Trophoblast cell (in vitro differentiated cells and primary cell): ENCODE data around the gene BICRAL.

Experiments
- DNase-seq, 2 donors: peaks; one replicate each; pipeline ENCODE4 v3.0.0-alpha.2; 2016
- H2AFZ ChIP-seq: 2 replicates; pipeline ENCODE4 v1.6.1; 2013; ENCODE audit warnings: low read length, moderate library complexity, mild to moderate bottlenecking; ENCODE audit not compliant: insufficient read depth, poor library complexity
- H2AK5ac ChIP-seq: 2 replicates; pipeline ENCODE4 v1.6.1; 2013; ENCODE audit warnings: mild to moderate bottlenecking, low read length
- H2BK120ac ChIP-seq: 2 replicates; pipeline ENCODE4 v1.6.1; 2013; ENCODE audit warnings: low read length, mild to moderate bottlenecking, moderate library complexity; ENCODE audit not compliant: insufficient read depth, poor library complexity
- H2BK12ac ChIP-seq: 2 replicates; pipeline ENCODE4 v1.6.1; 2013; ENCODE audit warnings: mild to moderate bottlenecking, low read length, moderate library complexity
- H2BK5ac ChIP-seq: 2 replicates; pipeline ENCODE4 v1.6.1; 2013; ENCODE audit warnings: low read length, low read depth, moderate library complexity, mild to moderate bottlenecking; ENCODE audit not compliant: poor library complexity
- H3K14ac ChIP-seq: 2 replicates; pipeline ENCODE4 v1.6.1; 2013; ENCODE audit warnings: mild to moderate bottlenecking, low read length
- H3K18ac ChIP-seq: 2 replicates; pipeline ENCODE4 v1.6.1; 2013; ENCODE audit warnings: mild to moderate bottlenecking, low read length
- H3K23ac ChIP-seq: 2 replicates; pipeline ENCODE4 v1.6.1; 2013; ENCODE audit warnings: low read length
- H3K27ac ChIP-seq: 2 replicates; pipeline ENCODE4 v1.5.1; 2013; ENCODE audit warnings: low read depth, mild to moderate bottlenecking, inconsistent platforms, low read length, moderate library complexity
- H3K27me3 ChIP-seq: 2 replicates; pipeline ENCODE4 v1.6.1; 2013; ENCODE audit warnings: inconsistent platforms, mild to moderate bottlenecking, low read length, moderate library complexity; ENCODE audit not compliant: insufficient read depth
- H3K36me3 ChIP-seq, 2 experiments: 1 replicate in 1 of 2; 2 replicates in 1 of 2; pipeline ENCODE4 v1.6.1; 2013; ENCODE audit warnings: low read length in 2 of 2, mild to moderate bottlenecking in 2 of 2, moderate library complexity in 1 of 2; ENCODE audit not compliant: insufficient read depth in 2 of 2, control insufficient read depth in 1 of 2
- H3K4ac ChIP-seq: 2 replicates; pipeline ENCODE4 v1.6.1; 2013; ENCODE audit warnings: low read depth, mild to moderate bottlenecking, low read length, moderate library complexity
- H3K4me1 ChIP-seq, 2 experiments: 1 replicate in 1 of 2; 2 replicates in 1 of 2; pipeline ENCODE4 v1.6.1; 2013; ENCODE audit warnings: low read length in 2 of 2, mild to moderate bottlenecking in 2 of 2, moderate library complexity in 1 of 2; ENCODE audit not compliant: insufficient read depth in 2 of 2, control insufficient read depth in 1 of 2
- H3K4me2 ChIP-seq: 2 replicates; pipeline ENCODE4 v1.6.1; 2013; ENCODE audit warnings: inconsistent platforms, mild to moderate bottlenecking, low read length, moderate library complexity
- H3K4me3 ChIP-seq: 2 replicates; pipeline ENCODE4 v1.5.1; 2013; ENCODE audit warnings: mild to moderate bottlenecking, low read depth, low read length, inconsistent platforms
- H3K79me1 ChIP-seq: one replicate; pipeline ENCODE4 v1.6.1; 2013; ENCODE audit warnings: low read length
- H3K79me2 ChIP-seq: 2 replicates; pipeline ENCODE4 v1.6.1; 2013; ENCODE audit warnings: low read length, mild to moderate bottlenecking; ENCODE audit not compliant: control insufficient read depth, insufficient read depth, poor library complexity
- H3K9ac ChIP-seq: 2 replicates; pipeline ENCODE4 v1.6.1; 2013; ENCODE audit warnings: mild to moderate bottlenecking, low read length
- H3K9me3 ChIP-seq: 2 replicates; pipeline ENCODE4 v1.6.1; 2013; ENCODE audit warnings: low read depth, mild to moderate bottlenecking, control low read depth, inconsistent platforms, low read length; ENCODE audit not compliant: insufficient read depth
- H4K12ac ChIP-seq: 2 replicates; pipeline ENCODE4 v1.6.1; 2013; ENCODE audit warnings: low read depth, mild to moderate bottlenecking, low read length, moderate library complexity
- H4K8ac ChIP-seq: 2 replicates; pipeline ENCODE4 v1.6.1; 2013; ENCODE audit warnings: low read depth, mild to moderate bottlenecking, low read length, moderate library complexity
- H4K91ac ChIP-seq: one replicate; pipeline ENCODE4 v1.6.1; 2013; ENCODE audit warnings: low read depth, mild to moderate bottlenecking, low read length, moderate library complexity
- WGBS: extraction: QIAGEN DNeasy Blood & Tissue Kit; methylation state at CpG from one replicate; pipeline ENCODE4 v1.1.7; 2013; ENCODE audit warnings: missing lambda C conversion rate; ENCODE audit not compliant: insufficient read length, insufficient coverage; ENCODE audit errors: extremely low coverage; 5-methylcytosine and 5-hydroxymethylcytosine counted together

The BICRAL gene

GRCh38 chr6:42742116-42742894 lies 39.5 kb upstream of the BICRAL start:
- H3K23ac ChIP-seq, result no peak overlapping the region
- no peak overlapping the region for H3K27ac ChIP-seq
- H3K79me2 ChIP-seq, result peaks cover 10% of the 10 kb centered on the region
- H3K4me3 ChIP-seq, result no peak overlapping the region
- H3K4me2 ChIP-seq, result no peak overlapping the region
- H4K12ac ChIP-seq, result no peak overlapping the region
- H3K9me3 ChIP-seq, result no peaks in the 10 kb centered on the region
- no peak overlapping the region for H2AK5ac ChIP-seq
- no peak for DNase-seq
- H3K4ac ChIP-seq, result no peak overlapping the region
- no peak overlapping the region for H4K91ac ChIP-seq
- no peaks in the 10 kb centered on the region for H3K27me3 ChIP-seq
- WGBS, result no CpG with 5 or more reads among the region's 5 CpGs
- no peak overlapping the region for H2BK120ac ChIP-seq
- H2BK5ac ChIP-seq, result no peak overlapping the region
- peaks cover 3 to 8% of the 10 kb centered on the region in 2 experiments for H3K4me1 ChIP-seq
- no peak overlapping the region for H3K14ac ChIP-seq
- no peak overlapping the region for H2BK12ac ChIP-seq
- H2AFZ ChIP-seq, result no peak overlapping the region
- peaks cover 11% of the 10 kb centered on the region for H3K79me1 ChIP-seq
- H3K36me3 ChIP-seq, result no peaks in the 10 kb centered on the region
- no peak overlapping the region for H3K18ac ChIP-seq
- no peak overlapping the region for H4K8ac ChIP-seq
- no peak overlapping the region for H3K9ac ChIP-seq

DNA sequence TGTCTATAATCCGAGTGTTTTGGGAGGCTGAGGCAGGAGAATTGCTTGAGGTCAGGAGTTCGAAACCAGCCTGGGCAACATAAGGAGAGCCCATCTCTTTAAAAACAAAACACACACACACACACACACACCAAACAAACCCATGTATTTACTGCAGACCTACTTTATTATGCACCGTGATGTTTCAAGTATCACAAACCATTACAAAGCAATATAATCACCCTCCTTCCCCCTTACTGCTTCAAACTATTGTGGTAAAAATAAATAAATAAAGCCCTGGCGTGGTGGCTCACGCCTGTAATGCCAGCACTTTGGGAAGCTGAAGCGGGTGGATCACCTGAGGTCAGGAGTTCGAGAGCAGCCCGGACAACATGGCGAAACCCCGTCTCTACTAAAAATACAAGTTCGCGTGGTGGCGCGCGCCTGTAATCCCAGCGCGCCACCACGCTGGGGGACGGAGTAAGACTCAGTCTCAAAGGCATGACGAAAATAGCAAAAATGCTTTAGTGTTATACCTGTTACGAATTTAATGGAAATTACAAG lies 37.4 kb upstream of the BICRAL start:
- Histone ChIP-seq H2BK12ac (no peak overlapping the region), H2BK120ac (no peak overlapping the region), H3K4me1 (peaks cover 3 to 10% of the 10 kb centered on the region in 2 experiments), H3K9ac (no peak overlapping the region), H2AFZ (no peak overlapping the region), H3K4ac (peak overlapping the region; percentile 17), H2BK5ac (no peak overlapping the region), H3K23ac (no peak overlapping the region), H4K8ac (no peak overlapping the region), H3K27me3 (no peaks in the 10 kb centered on the region), H3K36me3 (no peaks in the 10 kb centered on the region), H3K18ac (no peak overlapping the region), H3K14ac (no peak overlapping the region), H3K4me3 (no peak overlapping the region), H2AK5ac (no peak overlapping the region), H3K79me2 (peaks cover 10% of the 10 kb centered on the region), H4K12ac (no peak overlapping the region), H3K27ac (no peak overlapping the region), H3K9me3 (no peaks in the 10 kb centered on the region), H3K4me2 (peak overlapping the region; percentile 91), H4K91ac (no peak overlapping the region), H3K79me1 (peaks cover 13% of the 10 kb centered on the region)
- no CpG with 5 or more reads among the region's 21 CpGs for WGBS
- DNase-seq, result peak; percentile 45 to 64

GRCh38 chr6:42745083-42745639 lies 36.7 kb upstream of the BICRAL start:
- peak overlapping the region; percentile 21 for H3K4ac ChIP-seq
- no peaks in the 10 kb centered on the region for H3K9me3 ChIP-seq
- peak overlapping the region; percentile 23 for H2AFZ ChIP-seq
- no peaks in the 10 kb centered on the region for H3K36me3 ChIP-seq
- peaks cover 10% of the 10 kb centered on the region for H3K79me2 ChIP-seq
- H3K23ac ChIP-seq, result no peak overlapping the region
- peak overlapping the region; percentile 26 for H3K14ac ChIP-seq
- H3K4me1 ChIP-seq, result peaks cover 3 to 10% of the 10 kb centered on the region in 2 experiments
- peak overlapping the region; percentile 93 for H3K9ac ChIP-seq
- H2BK120ac ChIP-seq, result no peak overlapping the region
- peak overlapping the region; percentile 22 for H4K12ac ChIP-seq
- H3K4me3 ChIP-seq, result peak overlapping the region; percentile 97
- H3K79me1 ChIP-seq, result peaks cover 13% of the 10 kb centered on the region
- H2AK5ac ChIP-seq, result peak overlapping the region; percentile 14
- H2BK12ac ChIP-seq, result no peak overlapping the region
- H2BK5ac ChIP-seq, result peak overlapping the region; percentile 15
- peak; percentile 78 to 81 for DNase-seq
- H3K4me2 ChIP-seq, result peak overlapping the region; percentile 91
- H3K18ac ChIP-seq, result no peak overlapping the region
- peak overlapping the region; percentile 60 for H4K91ac ChIP-seq
- no CpG with 5 or more reads among the region's 29 CpGs for WGBS
- no peaks in the 10 kb centered on the region for H3K27me3 ChIP-seq
- H4K8ac ChIP-seq, result peak overlapping the region; percentile 82
- peak overlapping the region; percentile 55 for H3K27ac ChIP-seq

GRCh38 chr6:42745640-42746462 lies 36.0 kb upstream of the BICRAL start, which contains the start of gene TBCC:
Gene TBCC (minus strand): TSS chr6:42746103. CDS start chr6:42746073, 30 bp downstream.
- H3K4me3 ChIP-seq, result peak within 1 kb of the TSS; percentile 97
- H3K14ac ChIP-seq, result peak within 1 kb of the TSS; percentile 94
- peaks cover 3 to 10% of the 10 kb centered on the region in 2 experiments for H3K4me1 ChIP-seq
- peak; percentile 96 to 97 for DNase-seq
- peak within 1 kb of the TSS; percentile 89 for H4K91ac ChIP-seq
- H4K8ac ChIP-seq, result peak within 1 kb of the TSS; percentile 97
- WGBS, result no CpG with 5 or more reads among the region's 57 CpGs
- H3K79me2 ChIP-seq, result peaks cover 10% of the 10 kb centered on the region
- H3K36me3 ChIP-seq, result no peaks in the 10 kb centered on the region
- H2BK12ac ChIP-seq, result no peak within 1 kb of the TSS
- peak within 1 kb of the TSS; percentile 100 for H3K4me2 ChIP-seq
- peak within 1 kb of the TSS; percentile 94 for H2BK5ac ChIP-seq
- no peak within 1 kb of the TSS for H3K23ac ChIP-seq
- peak within 1 kb of the TSS; percentile 86 for H2AFZ ChIP-seq
- H3K9me3 ChIP-seq, result no peaks in the 10 kb centered on the region
- H3K79me1 ChIP-seq, result peaks cover 13% of the 10 kb centered on the region
- peak within 1 kb of the TSS; percentile 90 for H3K18ac ChIP-seq
- peak within 1 kb of the TSS; percentile 93 for H3K9ac ChIP-seq
- peak within 1 kb of the TSS; percentile 98 for H3K27ac ChIP-seq
- peak within 1 kb of the TSS; percentile 82 for H4K12ac ChIP-seq
- no peaks in the 10 kb centered on the region for H3K27me3 ChIP-seq
- H2BK120ac ChIP-seq, result peak within 1 kb of the TSS; percentile 86
- peak within 1 kb of the TSS; percentile 84 for H3K4ac ChIP-seq
- H2AK5ac ChIP-seq, result peak within 1 kb of the TSS; percentile 75
